Measurements from ENCODE around the gene LYZL6. TPM values are rescaled to one million over a fixed set of nuclear protein-coding genes. Genes with fewer than 3 reads are reported as not detected.

The LYZL6 gene
- polyA plus RNA-seq, 1 donor (not counting 4 experiments of a cell fraction or from before 2014, with no cell fraction given): not detected

DNA sequence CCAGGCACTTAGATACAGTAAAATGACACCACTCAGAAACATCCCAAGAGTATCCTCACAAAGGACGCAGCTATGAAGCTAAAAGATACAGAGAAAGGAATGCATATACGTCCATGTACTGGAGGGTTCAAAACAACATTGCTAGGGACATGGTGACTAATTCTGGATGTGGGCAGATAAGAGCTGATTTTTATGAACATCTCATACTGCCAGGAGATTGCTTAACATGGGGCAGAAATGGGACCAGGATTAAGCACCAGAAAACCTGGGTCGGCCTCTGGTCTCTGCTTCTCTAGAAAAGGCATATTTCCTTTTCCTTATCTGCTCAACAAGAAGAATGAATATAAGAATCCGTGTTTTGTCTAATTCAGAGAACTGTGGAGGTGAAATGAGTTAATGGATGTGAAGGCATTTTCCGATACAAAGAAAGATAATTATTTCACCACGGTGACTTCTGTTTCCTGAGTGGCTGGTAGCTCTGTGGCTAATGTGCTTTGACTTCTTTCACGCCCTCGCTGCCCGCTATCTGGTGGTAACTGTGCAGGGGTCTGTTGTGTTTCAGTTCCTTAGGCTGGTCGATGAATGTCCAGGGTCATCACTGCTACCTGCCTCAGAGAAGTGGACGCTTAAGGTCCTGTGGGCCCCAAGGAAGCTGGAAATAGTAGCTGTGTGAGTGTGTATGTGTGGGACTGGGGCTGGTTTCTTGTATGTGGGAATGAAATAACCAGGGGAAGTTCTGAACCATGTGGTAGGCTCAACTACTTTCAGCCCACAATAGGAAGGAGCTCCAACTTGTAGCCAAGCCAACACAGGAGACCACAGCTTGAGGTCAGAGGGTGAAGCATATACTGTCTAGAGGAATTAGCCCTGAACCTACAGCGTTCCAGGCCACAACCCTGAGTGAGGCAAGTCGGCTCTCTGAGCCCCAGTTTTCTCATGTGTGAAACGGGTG lies 47.6 kb downstream of the LYZL6 start:
- no peak overlapping the region for H3K9ac ChIP-seq (ENCODE audit: control insufficient read depth, extremely low read depth, insufficient read depth, low read length)
- dilution Hi-C loops (cut with MboI; ENCODE audit: extremely low pct_ligation_motif_present, low sequenced_read_pairs): no loop called here
- H2AFZ ChIP-seq (ENCODE audit: control insufficient read depth, low read length): no peak overlapping the region
- no peaks in the 10 kb centered on the region for H4K20me1 ChIP-seq (ENCODE audit: control insufficient read depth, extremely low read depth, insufficient read depth, low read length)
- no peak overlapping the region for H3K4me2 ChIP-seq (ENCODE audit: control insufficient read depth, extremely low read depth, insufficient read depth, low read depth, low read length)
- no peaks in the 10 kb centered on the region for H3K27me3 ChIP-seq (ENCODE audit: control insufficient read depth, extremely low read depth, insufficient read depth, low read length)
- FAIRE-seq: no peak
- no peaks in the 10 kb centered on the region for H3K9me1 ChIP-seq (ENCODE audit: control insufficient read depth, extremely low read depth, insufficient read depth, low read length)
- no peaks in the 10 kb centered on the region for H3K79me2 ChIP-seq (ENCODE audit: control insufficient read depth, insufficient read depth, low read length)
- TF ChIP-seq EZH2 (IDR thresholded peaks at IDR 0.05; ENCODE audit: low read length): no peak
- TF ChIP-seq, protein P1, sequence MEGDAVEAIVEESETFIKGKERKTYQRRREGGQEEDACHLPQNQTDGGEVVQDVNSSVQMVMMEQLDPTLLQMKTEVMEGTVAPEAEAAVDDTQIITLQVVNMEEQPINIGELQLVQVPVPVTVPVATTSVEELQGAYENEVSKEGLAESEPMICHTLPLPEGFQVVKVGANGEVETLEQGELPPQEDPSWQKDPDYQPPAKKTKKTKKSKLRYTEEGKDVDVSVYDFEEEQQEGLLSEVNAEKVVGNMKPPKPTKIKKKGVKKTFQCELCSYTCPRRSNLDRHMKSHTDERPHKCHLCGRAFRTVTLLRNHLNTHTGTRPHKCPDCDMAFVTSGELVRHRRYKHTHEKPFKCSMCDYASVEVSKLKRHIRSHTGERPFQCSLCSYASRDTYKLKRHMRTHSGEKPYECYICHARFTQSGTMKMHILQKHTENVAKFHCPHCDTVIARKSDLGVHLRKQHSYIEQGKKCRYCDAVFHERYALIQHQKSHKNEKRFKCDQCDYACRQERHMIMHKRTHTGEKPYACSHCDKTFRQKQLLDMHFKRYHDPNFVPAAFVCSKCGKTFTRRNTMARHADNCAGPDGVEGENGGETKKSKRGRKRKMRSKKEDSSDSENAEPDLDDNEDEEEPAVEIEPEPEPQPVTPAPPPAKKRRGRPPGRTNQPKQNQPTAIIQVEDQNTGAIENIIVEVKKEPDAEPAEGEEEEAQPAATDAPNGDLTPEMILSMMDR (optimal IDR thresholded peaks at IDR 0.05 in 1 of 3, IDR thresholded peaks at IDR 0.05 in 1 of 3, conservative IDR thresholded peaks at IDR 0.05 in 1 of 3; ENCODE audit: extremely low read depth in 1 of 3, insufficient read depth in 2 of 3, low read length in 3 of 3): no peak
- DNase-seq (ENCODE audit: low read depth, low spot score): no peak
- no peaks in the 10 kb centered on the region for H3K36me3 ChIP-seq (ENCODE audit: control insufficient read depth in 2 of 2, extremely low read depth in 1 of 2, insufficient read depth in 2 of 2, low read length in 2 of 2)
- H3K9me3 ChIP-seq (ENCODE audit: control insufficient read depth, low read depth, low read length): no peaks in the 10 kb centered on the region
- H3K27ac ChIP-seq (ENCODE audit: control insufficient read depth, insufficient read depth, low read length): no peak overlapping the region
- no peak overlapping the region for H3K4me3 ChIP-seq (ENCODE audit: control insufficient read depth in 2 of 3, extremely low read depth in 1 of 3, insufficient read depth in 2 of 3, low read depth in 1 of 3, low read length in 3 of 3)
- peaks cover 30% of the 10 kb centered on the region for H3K4me1 ChIP-seq (ENCODE audit: control insufficient read depth, extremely low read depth, insufficient read depth, low read length)

GRCh38 chr17:35894206-35894605 lies 49.3 kb downstream of the LYZL6 start:
- Histone ChIP-seq H3K4me3 (ENCODE audit: control insufficient read depth in 2 of 3, extremely low read depth in 1 of 3, insufficient read depth in 2 of 3, low read depth in 1 of 3, low read length in 3 of 3) (no peak overlapping the region), H3K9me3 (ENCODE audit: control insufficient read depth, low read depth, low read length) (no peaks in the 10 kb centered on the region), H2AFZ (ENCODE audit: control insufficient read depth, low read length) (no peak overlapping the region), H3K4me2 (ENCODE audit: control insufficient read depth, extremely low read depth, insufficient read depth, low read depth, low read length) (no peak overlapping the region), H3K4me1 (ENCODE audit: control insufficient read depth, extremely low read depth, insufficient read depth, low read length) (peaks cover 20% of the 10 kb centered on the region), H3K9me1 (ENCODE audit: control insufficient read depth, extremely low read depth, insufficient read depth, low read length) (no peaks in the 10 kb centered on the region), H3K27me3 (ENCODE audit: control insufficient read depth, extremely low read depth, insufficient read depth, low read length) (no peaks in the 10 kb centered on the region), H3K36me3 (ENCODE audit: control insufficient read depth in 2 of 2, extremely low read depth in 1 of 2, insufficient read depth in 2 of 2, low read length in 2 of 2) (no peaks in the 10 kb centered on the region), H3K9ac (ENCODE audit: control insufficient read depth, extremely low read depth, insufficient read depth, low read length) (no peak overlapping the region), H4K20me1 (ENCODE audit: control insufficient read depth, extremely low read depth, insufficient read depth, low read length) (no peaks in the 10 kb centered on the region), H3K27ac (ENCODE audit: control insufficient read depth, insufficient read depth, low read length) (no peak overlapping the region), H3K79me2 (ENCODE audit: control insufficient read depth, insufficient read depth, low read length) (no peaks in the 10 kb centered on the region)
- no peak for FAIRE-seq
- DNase-seq (ENCODE audit: low read depth, low spot score): no peak
- dilution Hi-C loops (cut with MboI; ENCODE audit: extremely low pct_ligation_motif_present, low sequenced_read_pairs): no loop called here
- no peak for TF ChIP-seq EZH2 (IDR thresholded peaks at IDR 0.05; ENCODE audit: low read length)
- TF ChIP-seq, protein P1 (optimal IDR thresholded peaks at IDR 0.05 in 1 of 3, IDR thresholded peaks at IDR 0.05 in 1 of 3, conservative IDR thresholded peaks at IDR 0.05 in 1 of 3; ENCODE audit: extremely low read depth in 1 of 3, insufficient read depth in 2 of 3, low read length in 3 of 3): no peak
